ENCODE measurements around the gene JAK2. TPM values are rescaled to one million over a fixed set of nuclear protein-coding genes. Genes with fewer than 3 reads are reported as not detected.

Gene JAK2
- total and polyA plus RNA-seq, 12 donors = 2.3 to 95.6 (median 32.9) TPM

- Histone ChIP-seq H3K9me3 (peaks cover 0 to 20% (median 0%) of the 10 kb centered on the region in 11 donors), H3K27me3 (no peaks in the 10 kb centered on the region), H3K27ac (no peak overlapping the region), H3K4me1 (no peaks in the 10 kb centered on the region), H3K4me3 (no peak overlapping the region), H3K36me3 (peaks cover 0 to 25% (median 9%) of the 10 kb centered on the region in 9 donors)
- no peak for TF ChIP-seq CTCF (IDR thresholded peaks at IDR 0.05)
- intact Hi-C loops (cut with DNase I) = no loop called here
- ATAC-seq (peak in 2 of 8 donors; percentile 13 to 23), DNase-seq (no peak)
- 96 to 98% methylated on average over 10 of the region's 10 CpGs for WGBS, 2 donors
These were observed 128.5 kb downstream of the JAK2 start for GRCh38 chr9:5113523-5113922.

GRCh38 chr9:5113994-5114748 is 129.1 kb downstream of the JAK2 start:
- Histone ChIP-seq H3K9me3 (peaks cover 0 to 20% (median 0%) of the 10 kb centered on the region in 11 donors), H3K36me3 (peaks cover 0 to 25% (median 9%) of the 10 kb centered on the region in 9 donors), H3K4me3 (no peak overlapping the region), H3K4me1 (no peaks in the 10 kb centered on the region), H3K27me3 (no peaks in the 10 kb centered on the region), H3K27ac (no peak overlapping the region)
- no peak for DNase-seq
- 97 to 98% methylated on average over 22 of the region's 22 CpGs for WGBS, 2 donors
- no peak for TF ChIP-seq CTCF (IDR thresholded peaks at IDR 0.05)
- intact Hi-C loops (cut with DNase I) = no loop called here
- peak in 2 of 8 donors; percentile 27 to 47 for ATAC-seq

GRCh38 chr9:5122116-5122515 is 137.0 kb downstream of the JAK2 start:
- 82 to 90% methylated on average over 1 of the region's 1 CpG for WGBS, 2 donors
- Histone ChIP-seq H3K27me3 (no peaks in the 10 kb centered on the region), H3K4me3 (no peak overlapping the region), H3K4me1 (no peaks in the 10 kb centered on the region), H3K9me3 (peaks cover 0 to 6% (median 0%) of the 10 kb centered on the region in 11 donors), H3K36me3 (peaks cover 0 to 78% (median 20%) of the 10 kb centered on the region in 9 donors), H3K27ac (no peak overlapping the region)
- no peak for TF ChIP-seq CTCF (IDR thresholded peaks at IDR 0.05)
- intact Hi-C loops (cut with DNase I) = no loop called here
- no peak for DNase-seq
- no peak for ATAC-seq

- H3K4me3 ChIP-seq = no peak overlapping the region
- 88 to 92% methylated on average over 3 of the region's 3 CpGs for WGBS, 2 donors
- DNase-seq (no peak), ATAC-seq (no peak)
- peaks cover 0 to 82% (median 21%) of the 10 kb centered on the region in 9 donors for H3K36me3 ChIP-seq
- H3K9me3 ChIP-seq = peaks cover 0 to 6% (median 0%) of the 10 kb centered on the region in 11 donors
- no peaks in the 10 kb centered on the region for H3K27me3 ChIP-seq
- no peak for TF ChIP-seq CTCF (IDR thresholded peaks at IDR 0.05)
- intact Hi-C loops (cut with DNase I) = no loop called here
- H3K4me1 ChIP-seq = no peaks in the 10 kb centered on the region
- H3K27ac ChIP-seq = no peak overlapping the region
These were observed 137.4 kb downstream of the JAK2 start for GRCh38 chr9:5122516-5122915.

Data from heart right ventricle (tissue), 16 donors.